Activated CD8-positive, alpha-beta T cell treated with anti-CD3 and anti-CD28 coated beads for 36 hours (primary cell): ENCODE results near the gene GPER1. TPM values are rescaled to one million over a fixed set of nuclear protein-coding genes. Genes with fewer than 3 reads are reported as not detected.

Experiments used
- ATAC-seq: fragments of 200-7000 bp; cut with Tn5 transposase; one replicate; pipeline ENCODE4 v1.10.0; 2021; ENCODE audit warnings: mild to moderate bottlenecking, moderate library complexity
- CTCF ChIA-PET: fragments of 350-600 bp; sonication (Branson Sonifier 250); formaldehyde crosslinking; loops from one replicate; lab custom pipeline; 2021; ENCODE audit warnings: antibody characterized with exemption; lab: Charles Lee
- POLR2A ChIA-PET: fragments of 350-600 bp; sonication (Branson Sonifier 250); formaldehyde crosslinking; loops from one replicate; lab custom pipeline; 2021; ENCODE audit warnings: antibody characterized with exemption; lab: Charles Lee
- DNase-seq: peaks from one replicate; pipeline ENCODE4 v3.0.0-alpha.2; 2020
- H3K27ac Mint-ChIP-seq: one replicate; pipeline ENCODE4 v1.8.0; 2021; ENCODE audit warnings: mild to moderate bottlenecking, mixed read lengths
- H3K27me3 Mint-ChIP-seq: one replicate; pipeline ENCODE4 v1.8.0; 2021; ENCODE audit warnings: mixed read lengths
- H3K36me3 Mint-ChIP-seq: one replicate; pipeline ENCODE4 v1.8.0; 2021; ENCODE audit warnings: low read depth, mixed read lengths
- H3K4me1 Mint-ChIP-seq: one replicate; pipeline ENCODE4 v1.8.0; 2021; ENCODE audit warnings: low read depth, mixed read lengths
- H3K4me3 Mint-ChIP-seq: one replicate; pipeline ENCODE4 v1.8.0; 2021; ENCODE audit warnings: mild to moderate bottlenecking, moderate library complexity, mixed read lengths
- H3K9me3 Mint-ChIP-seq: one replicate; pipeline ENCODE4 v1.8.0; 2021; ENCODE audit warnings: mixed read lengths
- CTCF ChIP-seq: fragments of 200-600 bp; IDR thresholded peaks from one replicate; pipeline ENCODE4 v1.8.0; 2022; ENCODE audit warnings: antibody characterized with exemption, mild to moderate bottlenecking
- intact Hi-C: fragments of 100-400 bp; cut with micrococcal nuclease; formaldehyde crosslinking; loops from one replicate; pipeline ENCODE4 v1.10.0; 2022
- total RNA-seq, 2 experiments: library from RNA; stranded (reverse); gene quantifications; one replicate each; pipeline ENCODE4 v1.2.3, GENCODE V29; 2021

The GPER1 gene
- total RNA-seq, 2 experiments from 2014 or later, result 0.16 to 0.18 TPM

GRCh38 chr7:1043552-1044188, 44.2 kb upstream of the GPER1 start:
- Mint-ChIP-seq H3K4me3 (peak overlapping the region; percentile 66), H3K9me3 (no peaks in the 10 kb centered on the region), H3K27ac (peak overlapping the region; percentile 75), H3K4me1 (peaks cover 51% of the 10 kb centered on the region), H3K27me3 (no peaks in the 10 kb centered on the region), H3K36me3 (no peaks in the 10 kb centered on the region)
- intact Hi-C loops, result loop anchor here (10.0 kb wide), 1 partner anchor 49 kb away; no protein-coding TSS in a partner anchor
- no peak for TF ChIP-seq CTCF
- ATAC-seq (no peak), DNase-seq (no peak)
- POLR2A ChIA-PET, result interaction anchor here (0.8 to 2.0 kb wide), 4 partner anchors 9 to 95 kb away, joined by 3 to 7 read pairs (median 3); a partner anchor contains a TSS
- CTCF ChIA-PET, result interaction anchor here (1.0 to 3.2 kb wide), 10 partner anchors 9 to 132 kb away, joined by 3 to 28 read pairs (median 5); no protein-coding TSS in a partner anchor

- H3K27ac Mint-ChIP-seq, result peak within 1 kb of the TSS; percentile 75
- ChIA-PET CTCF (interaction anchor here (0.7 to 3.2 kb wide), 18 partner anchors 10 to 134 kb away, joined by 3 to 28 read pairs (median 4); no protein-coding TSS in a partner anchor), POLR2A (interaction anchor here (0.7 to 2.0 kb wide), 7 partner anchors 14 to 116 kb away, joined by 3 to 7 read pairs (median 3); partner anchors contain the start of gene COX19)
- peaks cover 58% of the 10 kb centered on the region for H3K4me1 Mint-ChIP-seq
- ATAC-seq (peak; percentile 89), DNase-seq (peak; percentile 93)
- intact Hi-C loops, result loop anchor here (10.0 kb wide), 1 partner anchor 50 kb away; no protein-coding TSS in a partner anchor
- H3K4me3 Mint-ChIP-seq, result peak within 1 kb of the TSS; percentile 79
- H3K36me3 Mint-ChIP-seq, result no peaks in the 10 kb centered on the region
- no peaks in the 10 kb centered on the region for H3K27me3 Mint-ChIP-seq
- no peaks in the 10 kb centered on the region for H3K9me3 Mint-ChIP-seq
- peak; percentile 63 for TF ChIP-seq CTCF
These were observed 43.5 kb upstream of the GPER1 start, which contains the start of gene GPR146 for GRCh38 chr7:1044189-1045068. TSS of gene GPR146 (plus strand) at chr7:1044546. CDS start at chr7:1057516, 12,970 bp downstream.

- Mint-ChIP-seq H3K9me3 (no peaks in the 10 kb centered on the region), H3K36me3 (no peaks in the 10 kb centered on the region), H3K27me3 (no peaks in the 10 kb centered on the region), H3K4me1 (peaks cover 65% of the 10 kb centered on the region), H3K4me3 (peak overlapping the region; percentile 79), H3K27ac (peak overlapping the region; percentile 26)
- no peak for DNase-seq
- intact Hi-C loops, result loop anchor here (10.0 kb wide), 1 partner anchor 51 kb away; no protein-coding TSS in a partner anchor
- no peak for TF ChIP-seq CTCF
- ChIA-PET POLR2A (interaction anchor here (0.5 to 2.0 kb wide), 7 partner anchors 9 to 116 kb away, joined by 3 to 7 read pairs (median 3); partner anchors contain the start of gene COX19), CTCF (interaction anchor here (0.6 to 3.2 kb wide), 16 partner anchors 11 to 246 kb away, joined by 3 to 28 read pairs (median 3); no protein-coding TSS in a partner anchor)
- ATAC-seq, result no peak
These were observed 42.5 kb upstream of the GPER1 start for GRCh38 chr7:1045069-1046063.
